Stimulated activated CD4-positive, alpha-beta T cell treated with anti-CD3 and anti-CD28 coated beads, TNF-alpha, amount 100 ng/mL, for 48 hours (primary cell): ENCODE measurements around the gene HEY2.

Experiments
- DNase-seq, 3 donors: peaks; one replicate each; pipeline ENCODE4 v3.0.0-alpha.2; 2020; ENCODE audit warnings: low read depth in 3 of 3

Gene HEY2

GRCh38 chr6:125743604-125744003, 5.8 kb upstream of the HEY2 start:
- DNase-seq: no peak

- DNase-seq: no peak
Measured at GRCh38 chr6:125745281-125746018, 4.0 kb upstream of the HEY2 start.

- DNase-seq: no peak
Measured at GRCh38 chr6:125746019-125746414, 3.4 kb upstream of the HEY2 start.

GRCh38 chr6:125746731-125747588, 2.5 kb upstream of the HEY2 start:
- DNase-seq: peak in 2 of 3 donors; percentile 43 to 51

GRCh38 chr6:125747589-125748405, 1.6 kb upstream of the HEY2 start:
- no peak for DNase-seq

GRCh38 chr6:125748406-125749172, 843 bp upstream of the HEY2 start:
- DNase-seq: no peak

- DNase-seq: no peak
Measured at GRCh38 chr6:125749865-125750691, 646 bp downstream of the HEY2 start.

GRCh38 chr6:125750692-125751333, 1.4 kb downstream of the HEY2 start:
- DNase-seq: no peak

- DNase-seq: no peak
Measured at GRCh38 chr6:125751334-125751916, 2.0 kb downstream of the HEY2 start.

GRCh38 chr6:125752773-125753172, 3.3 kb downstream of the HEY2 start:
- no peak for DNase-seq

GRCh38 chr6:125753218-125753936, 3.9 kb downstream of the HEY2 start:
- DNase-seq: no peak

- no peak for DNase-seq
Measured at GRCh38 chr6:125753937-125754259, 4.5 kb downstream of the HEY2 start.

GRCh38 chr6:125754566-125754965, 5.1 kb downstream of the HEY2 start:
- DNase-seq: no peak

- no peak for DNase-seq
Measured at GRCh38 chr6:125759184-125759902, 9.9 kb downstream of the HEY2 start.

GRCh38 chr6:125759959-125760457, 10.6 kb downstream of the HEY2 start:
- no peak for DNase-seq

GRCh38 chr6:125764121-125764671, 14.8 kb downstream of the HEY2 start:
- no peak for DNase-seq

GRCh38 chr6:125765944-125766343, 16.5 kb downstream of the HEY2 start:
- DNase-seq: no peak

GRCh38 chr6:125766641-125767040, 17.2 kb downstream of the HEY2 start:
- no peak for DNase-seq
